22Rv1 (cell line): ENCODE measurements around the gene PRMT6.
A peak's percentile ranks its signal among the peaks of the same experiment; 100 is the strongest.

Experiments used
- H3K27ac ChIP-seq: fragments of 450-650 bp; 2 replicates; pipeline ENCODE4 v1.5.1; 2017
- CTCF ChIP-seq: fragments of 450-650 bp; IDR thresholded peaks from 2 replicates; pipeline ENCODE4 v1.5.1; 2017; ENCODE audit warnings: mild to moderate bottlenecking
- ZFX ChIP-seq: fragments of 450-650 bp; IDR thresholded peaks from 2 replicates; pipeline ENCODE4 v1.6.1; 2017; ENCODE audit warnings: antibody characterized with exemption, borderline replicate concordance

Gene PRMT6

DNA sequence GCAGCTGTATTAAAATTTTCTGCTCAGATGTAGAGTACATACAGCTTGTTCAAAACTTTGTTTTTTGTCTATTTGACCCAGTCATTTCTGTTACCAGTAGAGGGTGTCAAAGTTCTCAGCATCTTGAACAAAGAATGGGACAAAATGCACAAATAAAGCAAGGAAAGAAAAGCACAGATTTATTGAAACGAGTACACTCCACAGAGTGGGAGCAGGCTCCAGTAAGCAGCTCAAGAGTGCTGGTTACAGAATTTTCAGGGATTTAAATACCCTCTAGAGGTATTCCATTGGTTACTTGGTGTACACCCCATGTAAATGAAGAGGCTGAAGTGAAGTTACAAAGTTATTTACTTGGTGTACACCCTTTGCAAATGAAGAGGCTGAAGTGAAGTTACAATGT lies 8.9 kb upstream of the PRMT6 start:
- no peak overlapping the region for H3K27ac ChIP-seq
- TF ChIP-seq CTCF (no peak), ZFX (no peak)

DNA sequence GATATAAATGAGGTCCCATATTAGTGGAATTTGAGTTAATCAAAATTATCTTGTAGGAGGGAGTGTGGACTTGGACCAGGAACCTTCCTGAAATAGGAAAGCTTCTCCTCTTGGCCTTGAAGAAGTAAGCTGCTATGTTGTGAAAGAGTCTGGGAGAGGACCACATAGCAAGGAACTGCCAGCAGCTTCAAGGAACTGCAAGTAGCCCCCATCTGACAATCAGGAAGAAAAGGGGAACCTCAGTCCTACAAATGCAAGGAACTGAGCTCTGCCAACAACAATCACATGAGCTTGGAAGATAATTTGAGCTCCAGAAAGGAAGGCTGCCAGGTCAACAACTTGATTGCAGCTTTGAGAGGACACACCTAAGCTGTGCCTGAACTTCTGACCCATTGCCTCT lies 8.2 kb upstream of the PRMT6 start:
- H3K27ac ChIP-seq, result no peak overlapping the region
- TF ChIP-seq CTCF (no peak), ZFX (no peak)

- H3K27ac ChIP-seq, result no peak overlapping the region
- TF ChIP-seq ZFX (no peak), CTCF (no peak)
These were observed 5.2 kb upstream of the PRMT6 start for GRCh38 chr1:107051266-107051665.

- peak overlapping the region; percentile 83 for H3K27ac ChIP-seq
These were observed 502 bp upstream of the PRMT6 start for GRCh38 chr1:107055919-107056425.

- no peak for TF ChIP-seq ZFX
- no peak for TF ChIP-seq CTCF
- H3K27ac ChIP-seq, result peak overlapping the region; percentile 83
These were observed 991 bp downstream of the PRMT6 start for GRCh38 chr1:107057197-107058133.

DNA sequence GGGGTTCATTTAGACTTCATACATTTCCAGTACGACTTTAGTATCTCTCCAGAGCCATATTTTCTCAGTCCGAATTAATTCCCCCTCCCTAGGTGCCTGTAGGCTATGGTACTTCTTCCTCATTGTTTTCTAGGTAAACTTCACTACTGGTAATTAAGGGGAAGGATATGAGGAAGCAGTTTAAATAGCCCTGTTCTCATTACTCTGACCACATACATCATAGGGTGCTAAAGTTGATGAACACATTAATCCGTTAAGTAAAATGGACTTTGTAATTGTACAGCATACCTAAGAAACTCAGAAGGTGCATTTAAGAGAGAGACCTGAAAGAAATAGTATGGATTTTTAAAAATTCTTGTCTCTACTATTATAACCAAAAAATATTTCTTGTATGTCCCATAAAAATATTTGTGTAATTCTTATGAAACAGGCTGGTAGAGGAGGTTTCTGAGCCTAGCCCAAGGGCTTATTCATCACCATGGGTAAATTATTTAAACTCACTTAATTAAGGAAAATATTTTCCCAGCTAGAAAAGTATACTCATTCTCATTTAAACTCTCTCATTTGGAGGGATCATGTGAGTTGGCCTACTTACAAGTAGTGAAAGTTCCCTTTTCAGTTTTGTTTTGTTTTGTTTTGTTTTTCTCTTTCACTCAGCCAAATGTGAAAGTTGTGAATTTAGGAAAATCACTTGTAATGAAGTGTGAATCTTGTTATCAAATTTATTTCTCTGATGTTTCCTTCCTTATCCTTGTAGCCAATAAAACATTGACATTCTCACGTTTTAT lies 2.0 kb downstream of the PRMT6 start:
- TF ChIP-seq ZFX (no peak), CTCF (no peak)
- H3K27ac ChIP-seq, result no peak overlapping the region

DNA sequence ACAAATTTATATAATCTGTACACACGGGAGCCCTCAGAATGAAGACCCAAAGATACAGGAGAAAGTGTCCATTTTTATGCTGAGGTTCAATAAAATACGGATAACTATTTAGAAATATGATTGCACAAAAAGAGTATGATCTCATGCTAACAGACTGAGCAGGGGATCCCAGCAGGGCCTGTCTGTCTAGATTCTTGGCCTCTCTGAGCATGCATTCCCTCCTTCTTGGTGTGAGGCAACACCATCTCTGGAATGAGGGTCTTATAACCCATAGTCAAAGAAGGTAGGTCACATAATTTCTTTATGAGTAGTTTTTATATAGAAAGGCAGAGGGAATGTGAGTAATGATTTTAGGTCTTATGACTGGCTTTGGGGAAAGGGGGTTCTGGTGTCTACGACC lies 5.4 kb downstream of the PRMT6 start:
- H3K27ac ChIP-seq, result no peak overlapping the region
- no peak for TF ChIP-seq CTCF
- TF ChIP-seq ZFX, result no peak
